Kidney tubule cell (primary cell): ENCODE measurements around the gene RAD51B.
"Not testable (repeated sequence)": the region's sequence is repeated elsewhere in the genome, so short reads cannot be mapped to it uniquely, and the experiment has no call there.

Experiments used
- DNase-seq: peaks from one replicate; pipeline ENCODE4 v3.0.0-alpha.2; 2018; ENCODE audit warnings: low spot score

RAD51B gene

GRCh38 chr14:68081489-68081888 lies 261.9 kb downstream of the RAD51B start:
- DNase-seq: no peak

- DNase-seq: no peak
These were observed 263.2 kb downstream of the RAD51B start for GRCh38 chr14:68082698-68083291.

- peak; percentile 27 for DNase-seq
These were observed 264.7 kb downstream of the RAD51B start for GRCh38 chr14:68084256-68084655.

GRCh38 chr14:68085742-68086141 lies 266.2 kb downstream of the RAD51B start:
- no peak for DNase-seq

GRCh38 chr14:68088451-68088854 lies 268.9 kb downstream of the RAD51B start:
- peak; percentile 57 for DNase-seq

- peak; percentile 83 for DNase-seq
These were observed 269.7 kb downstream of the RAD51B start for GRCh38 chr14:68089146-68089731.

- DNase-seq: peak; percentile 62
These were observed 274.6 kb downstream of the RAD51B start for GRCh38 chr14:68094158-68094557.

GRCh38 chr14:68094752-68095151 lies 275.2 kb downstream of the RAD51B start:
- DNase-seq: no peak

- no peak for DNase-seq
These were observed 278.1 kb downstream of the RAD51B start for GRCh38 chr14:68097727-68098126.

- DNase-seq: no peak
These were observed 279.3 kb downstream of the RAD51B start for GRCh38 chr14:68098834-68099233.

GRCh38 chr14:68099495-68100045 lies 280.0 kb downstream of the RAD51B start:
- DNase-seq: no peak

GRCh38 chr14:68101715-68102301 lies 282.2 kb downstream of the RAD51B start:
- DNase-seq: not testable (repeated sequence)

- peak; percentile 34 for DNase-seq
These were observed 284.3 kb downstream of the RAD51B start for GRCh38 chr14:68103853-68104252.

GRCh38 chr14:68104518-68104917 lies 284.9 kb downstream of the RAD51B start:
- DNase-seq: peak; percentile 96

GRCh38 chr14:68105816-68106215 lies 286.2 kb downstream of the RAD51B start:
- no peak for DNase-seq

GRCh38 chr14:68106456-68106855 lies 286.9 kb downstream of the RAD51B start:
- no peak for DNase-seq

- DNase-seq: no peak
These were observed 287.3 kb downstream of the RAD51B start for GRCh38 chr14:68106905-68107304.

GRCh38 chr14:68109132-68109900 lies 289.7 kb downstream of the RAD51B start:
- DNase-seq: peak; percentile 48

GRCh38 chr14:68111097-68111852 lies 291.7 kb downstream of the RAD51B start:
- no peak for DNase-seq

GRCh38 chr14:68111853-68112270 lies 292.3 kb downstream of the RAD51B start:
- no peak for DNase-seq

- no peak for DNase-seq
These were observed 292.9 kb downstream of the RAD51B start for GRCh38 chr14:68112442-68112841.
